Measurements from ENCODE around the gene LTB4R2.

DNA sequence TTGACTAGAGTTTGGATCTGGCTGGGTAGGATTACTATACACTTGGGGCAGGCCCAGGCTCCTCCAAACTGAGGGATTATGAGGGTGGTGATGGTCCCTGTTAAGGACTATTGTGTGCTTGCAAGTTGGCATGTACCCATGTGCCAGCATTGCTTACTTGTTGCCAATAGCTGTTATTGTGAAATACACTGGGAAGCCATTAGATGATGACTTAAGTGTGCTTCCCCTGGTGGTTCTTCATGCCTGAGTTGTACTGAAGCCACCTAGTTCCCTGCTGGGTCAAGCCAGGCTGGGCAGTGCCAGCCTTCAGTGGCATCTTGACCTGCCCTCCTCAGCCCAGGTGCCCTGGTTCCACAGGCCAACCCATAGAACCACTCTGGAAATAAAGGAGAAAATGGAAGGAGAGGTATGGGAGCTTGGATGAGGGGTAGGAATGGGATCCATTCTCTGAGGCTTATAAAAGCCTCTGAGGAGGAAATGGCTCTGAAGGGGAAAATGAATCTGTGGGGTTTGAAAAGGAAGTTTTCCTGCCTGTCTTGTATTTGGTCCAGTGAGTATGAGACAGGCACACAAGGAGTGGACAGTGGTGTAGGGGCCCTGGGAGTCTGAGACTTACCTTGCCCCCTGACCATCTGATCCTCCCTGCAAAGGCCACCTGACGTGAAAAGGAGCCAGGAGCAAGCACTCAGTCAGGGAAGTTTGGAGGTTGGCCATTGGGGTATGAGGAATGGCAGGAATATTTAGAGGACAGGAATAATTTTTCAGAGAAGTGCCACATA is 2.1 kb downstream of the LTB4R2 start:
- no peak for TF ChIP-seq POLR2A (IDR thresholded peaks at IDR 0.05)
- TF ChIP-seq CTCF (IDR thresholded peaks at IDR 0.05), result no peak

Data from right lobe of liver (tissue), 4 donors.